Renal pelvis (tissue), 12 donors: Measurements from ENCODE around the gene HLA-F. TPM values are rescaled to one million over a fixed set of nuclear protein-coding genes. Genes with fewer than 3 reads are reported as not detected.

ENCODE experiments used
- DNase-seq: peaks from one replicate; pipeline ENCODE4 v3.0.0-alpha.2; 2013
- long read RNA-seq, 16 experiments: transcript quantifications; one replicate each; lab custom pipeline, GENCODE V29; 2026
- polyA plus RNA-seq, 3 donors: library from polyadenylated mRNA; unstranded; fragments of 120-200 nt; gene quantifications; one replicate each; pipeline ENCODE4 v1.2.1, GENCODE V29; 2013; ENCODE audit not compliant: insufficient read length in 3 of 3

Gene HLA-F
- polyA plus RNA-seq = 1 to 10 TPM; 4.2 to 6.3 (median 4.6) TPM
- long read RNA-seq, donor 1, partial matches to known transcripts = 0 of 1 reads
- long read RNA-seq, donor 1, other reads (novel, unspliced or antisense) = 0 of 1 reads
- long read RNA-seq, donor 2 = 0 reads
- long read RNA-seq, donor 3 = 0 reads
- long read RNA-seq, donor 4, partial matches to known transcripts = 0 of 1 reads
- long read RNA-seq, donor 4, other reads (novel, unspliced or antisense) = 0 of 1 reads
- long read RNA-seq, donor 5, partial matches to known transcripts = 0 of 2 reads
- long read RNA-seq, donor 5, other reads (novel, unspliced or antisense) = 0 of 2 reads
- long read RNA-seq, donor 6 = 0 reads
- long read RNA-seq, donor 7, partial matches to known transcripts = 0 of 2 reads
- long read RNA-seq, donor 7, other reads (novel, unspliced or antisense) = 0 of 2 reads
- long read RNA-seq, donor 8 = 0 reads
- long read RNA-seq, donor 9, partial matches to known transcripts = 0 of 1 reads
- long read RNA-seq, donor 9, other reads (novel, unspliced or antisense) = 0 of 1 reads
- long read RNA-seq, donor 10 = 0 reads
- long read RNA-seq, donor 11 = 0 reads
- long read RNA-seq, donor 12 = 0 reads
- long read RNA-seq, donor 13 = 0 reads
- long read RNA-seq, donor 14 = 0 reads
- long read RNA-seq, donor 15, partial matches to known transcripts = 0 of 1 reads
- long read RNA-seq, donor 15, other reads (novel, unspliced or antisense) = 0 of 1 reads
- long read RNA-seq, donor 16, partial matches to known transcripts = 0 of 1 reads
- long read RNA-seq, donor 16, other reads (novel, unspliced or antisense) = 0 of 1 reads

DNA sequence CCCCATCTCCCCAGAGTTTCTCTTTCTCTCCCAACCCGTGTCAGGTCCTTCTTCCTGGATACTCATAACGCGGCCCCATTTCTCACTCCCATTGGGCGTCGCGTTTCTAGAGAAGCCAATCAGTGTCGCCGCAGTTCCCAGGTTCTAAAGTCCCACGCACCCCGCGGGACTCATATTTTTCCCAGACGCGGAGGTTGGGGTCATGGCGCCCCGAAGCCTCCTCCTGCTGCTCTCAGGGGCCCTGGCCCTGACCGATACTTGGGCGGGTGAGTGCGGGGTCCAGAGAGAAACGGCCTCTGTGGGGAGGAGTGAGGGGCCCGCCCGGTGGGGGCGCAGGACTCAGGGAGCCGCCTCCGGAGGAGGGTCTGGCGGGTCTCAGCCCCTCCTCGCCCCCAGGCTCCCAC is at the start of gene HLA-F:
Gene HLA-F (plus strand): TSS at position 173 of the 404 bp plus-strand sequence. CDS start 30 bp downstream, at position 203.
- peak; percentile 70 for DNase-seq

DNA sequence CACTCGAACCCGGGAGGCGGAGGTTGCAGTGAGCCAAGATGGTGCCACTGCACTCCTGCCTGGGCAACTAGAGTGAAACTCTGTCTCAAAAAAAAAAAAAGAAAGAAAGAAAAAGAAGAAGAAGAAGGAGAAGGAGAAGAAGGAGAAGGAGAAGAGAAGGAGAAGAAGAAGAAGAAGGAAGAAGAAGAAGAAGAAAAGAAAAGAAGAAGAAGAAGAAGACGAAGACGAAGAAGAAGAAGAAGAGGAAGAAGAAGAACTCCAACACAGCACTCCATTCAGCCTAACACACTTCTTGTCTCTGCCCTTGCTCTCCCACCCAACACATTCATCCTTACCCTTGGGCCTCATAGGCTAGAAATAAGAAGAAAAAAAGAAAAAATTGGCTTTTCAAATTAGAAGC is 49.2 kb upstream of the HLA-F start:
- DNase-seq = no peak

DNA sequence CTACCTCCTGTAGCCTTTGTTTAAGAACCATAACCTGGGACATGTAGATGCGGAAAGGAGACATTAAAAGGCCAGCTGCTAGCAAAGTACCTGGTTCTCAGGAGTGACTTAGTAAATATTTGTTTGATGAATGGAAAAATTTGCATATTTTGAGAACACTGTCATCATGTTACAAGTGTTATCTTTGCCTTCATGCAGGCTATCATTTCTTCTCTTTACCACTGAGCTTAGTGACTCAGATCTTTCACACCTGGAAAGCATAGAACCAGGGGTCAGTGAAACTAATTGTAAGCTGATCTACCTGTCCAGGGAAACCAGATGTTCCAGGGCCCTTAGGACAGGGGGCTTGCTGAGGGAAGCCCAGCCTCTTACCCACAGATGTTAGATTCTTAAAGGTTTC is 47.7 kb upstream of the HLA-F start:
- no peak for DNase-seq

DNA sequence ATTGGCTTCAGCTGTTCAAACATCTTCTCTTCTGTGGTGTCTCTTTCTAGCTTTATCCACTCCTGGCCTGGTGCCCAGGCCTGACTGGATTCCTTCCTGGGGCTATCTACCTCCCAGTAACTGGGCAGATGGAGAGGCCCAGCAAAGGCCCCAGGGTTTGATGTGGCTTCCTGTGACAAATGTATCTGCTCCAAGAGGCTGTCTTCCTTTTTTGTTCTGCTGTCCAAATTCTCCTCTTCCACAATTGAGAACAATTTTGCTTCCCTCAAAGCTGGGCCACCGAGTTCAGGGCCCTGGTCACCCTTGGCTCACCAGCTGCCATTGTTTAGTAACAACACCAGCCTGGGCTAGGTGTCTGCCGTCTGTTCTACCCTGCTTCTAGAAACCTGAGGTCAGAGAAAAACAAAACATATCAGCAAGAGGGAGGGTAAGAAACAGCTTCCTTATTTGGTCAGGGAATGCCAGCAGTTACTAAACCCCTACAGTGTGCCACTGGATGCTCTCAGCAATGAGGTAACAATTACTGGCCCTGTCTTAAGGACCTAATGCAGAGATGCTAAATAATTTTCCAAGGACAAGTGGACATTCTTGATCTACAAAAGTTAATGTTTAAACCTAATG is 46.1 kb upstream of the HLA-F start:
- DNase-seq = no peak

DNA sequence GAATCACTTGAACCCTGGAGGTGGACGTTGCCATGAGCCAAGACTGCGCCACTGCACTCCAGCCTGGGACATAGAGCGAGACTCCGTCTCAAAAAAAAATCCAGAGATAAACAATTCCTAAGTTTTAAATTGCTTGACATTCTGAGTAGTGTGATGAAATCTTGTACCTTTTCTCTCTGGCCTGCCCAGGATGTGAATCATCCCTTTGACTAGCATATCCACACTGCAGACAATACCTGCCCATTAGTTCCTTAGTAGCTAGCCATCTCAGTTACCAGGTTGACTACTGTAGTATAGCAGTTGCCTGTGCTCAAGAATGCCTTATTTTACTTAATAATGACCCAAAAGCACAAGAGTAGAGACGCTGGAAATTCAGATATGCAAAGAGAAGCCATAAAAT is 45.1 kb upstream of the HLA-F start:
- DNase-seq = no peak

DNA sequence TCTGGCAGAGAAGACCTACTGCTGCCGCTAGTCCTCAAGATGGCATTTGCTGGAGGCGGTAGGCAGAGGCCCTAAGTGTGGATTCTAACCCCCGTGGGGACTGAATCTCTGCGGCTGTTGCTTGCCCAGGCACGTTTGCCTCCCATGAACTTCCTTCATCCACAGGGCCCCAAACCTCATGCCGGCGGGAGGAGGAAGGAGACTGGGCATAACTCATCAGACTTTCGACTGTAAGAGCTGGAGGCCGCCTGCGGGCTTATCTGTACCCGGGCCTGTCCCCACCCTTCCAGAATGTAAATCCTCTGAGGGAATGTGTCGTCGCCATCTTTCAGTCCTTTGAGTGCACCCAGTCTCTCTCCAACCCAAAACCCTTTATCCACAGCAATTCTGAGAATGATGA is 43.3 kb upstream of the HLA-F start:
- DNase-seq = no peak

DNA sequence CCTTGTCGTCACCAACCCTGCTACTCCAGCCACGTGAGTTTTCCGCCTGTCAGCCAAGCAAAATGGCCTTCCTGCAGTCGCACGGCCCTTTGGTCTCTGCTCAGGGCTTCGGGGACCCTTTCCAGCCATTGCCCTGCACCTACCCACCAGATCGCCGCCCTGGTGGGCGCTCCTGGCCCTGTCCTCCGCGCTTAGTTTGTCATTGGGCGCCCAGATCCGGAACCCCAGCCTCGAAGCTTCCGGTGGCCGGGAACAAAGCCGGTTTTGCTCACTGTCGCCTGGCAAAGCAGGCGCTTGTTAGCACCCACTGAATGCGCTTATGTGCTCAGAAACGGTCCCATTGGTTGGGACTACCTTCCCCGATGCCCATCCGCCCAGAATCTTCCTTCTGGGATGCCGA is 42.8 kb upstream of the HLA-F start:
- no peak for DNase-seq

DNA sequence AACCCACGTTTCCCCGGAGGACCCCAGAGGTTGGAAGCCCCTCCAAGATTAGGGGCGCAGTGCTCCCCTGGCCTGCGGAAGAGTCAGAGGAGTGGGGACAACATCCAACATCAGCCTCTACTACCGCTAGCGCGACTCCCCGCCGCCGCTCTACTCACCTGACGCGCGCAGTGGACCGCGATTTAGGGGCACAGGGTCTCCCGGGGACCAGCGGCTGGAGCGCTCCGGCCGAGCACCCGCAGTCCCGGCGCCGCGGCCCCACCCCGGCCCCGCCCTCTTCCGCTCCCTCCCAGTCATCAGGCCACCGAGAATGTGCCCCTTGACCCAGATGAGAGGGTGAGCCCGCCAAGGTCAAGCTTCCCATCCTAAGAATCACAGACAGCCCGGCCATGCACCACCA is 42.3 kb upstream of the HLA-F start, which contains the start of gene ZFP57:
Gene ZFP57 (minus strand): TSS at position 249 of the 400 bp plus-strand sequence. CDS start 4,149 bp downstream, outside the sequence.
- no peak for DNase-seq

DNA sequence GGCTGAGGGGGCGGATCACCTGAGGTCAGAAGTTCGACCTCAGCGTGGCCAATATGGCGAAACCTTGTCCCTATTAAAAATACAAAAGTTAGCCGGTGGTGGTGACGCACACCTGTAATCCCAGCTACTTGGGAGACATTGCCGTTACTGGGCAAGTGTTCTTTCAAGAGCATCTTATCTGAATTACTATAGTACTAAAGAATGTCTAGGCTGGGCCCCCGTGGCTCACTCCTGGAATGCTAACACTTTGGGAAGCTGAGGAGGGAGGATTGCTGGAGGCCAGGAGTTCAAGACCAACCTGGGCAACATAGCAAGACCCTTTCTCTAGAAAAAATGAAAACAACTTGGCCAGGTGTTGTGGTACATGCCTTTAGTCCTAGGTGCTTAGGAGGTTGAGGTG is 41.4 kb upstream of the HLA-F start:
- DNase-seq = no peak

DNA sequence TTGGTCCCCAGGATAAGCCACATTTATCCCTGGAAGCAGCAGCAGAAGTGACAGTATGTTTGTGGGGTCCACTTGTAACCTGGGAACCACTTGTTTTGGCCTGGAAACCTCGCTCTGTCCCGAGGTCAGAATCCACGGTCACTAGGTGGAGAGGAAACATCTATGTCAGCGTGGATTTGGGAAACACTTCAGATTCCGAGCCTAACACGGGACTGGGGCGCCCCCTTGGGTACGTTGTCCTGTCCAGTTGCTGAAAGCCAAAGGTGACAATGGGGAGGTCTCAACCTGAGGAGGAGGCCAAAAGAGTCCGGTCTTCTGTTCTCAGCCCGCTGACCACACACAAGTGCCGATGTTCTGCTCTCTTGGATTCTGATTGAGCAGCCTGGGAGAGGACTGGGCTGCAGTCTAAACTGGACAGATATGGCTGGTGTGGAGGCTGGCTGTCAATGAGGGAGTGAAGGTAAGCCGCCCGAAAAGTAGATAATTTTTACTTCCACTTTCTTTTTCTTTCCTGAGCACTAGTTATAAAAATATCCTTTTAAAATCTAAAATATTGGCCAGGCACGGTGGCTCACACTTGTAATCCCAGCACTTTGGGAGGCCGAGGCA is 37.4 kb upstream of the HLA-F start:
- no peak for DNase-seq

DNA sequence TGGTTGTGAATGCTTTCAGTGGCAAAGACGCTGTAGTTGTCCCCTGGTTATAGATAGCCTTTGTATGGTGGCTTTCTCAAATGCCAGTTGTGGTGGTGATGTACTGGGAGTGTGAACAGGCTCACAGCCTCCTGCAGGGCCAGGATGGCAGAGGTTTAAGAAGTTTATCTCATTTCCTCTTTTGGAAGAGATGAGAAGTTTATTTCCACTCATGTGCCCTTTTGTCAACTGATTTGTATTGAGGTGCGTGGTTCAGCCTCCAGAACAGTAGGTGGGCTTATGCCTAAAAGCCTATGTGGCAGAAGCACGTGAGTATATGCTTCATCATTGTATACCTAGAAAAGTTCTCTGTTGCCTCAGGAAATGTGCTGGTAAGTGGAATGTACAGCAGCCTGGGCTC is 28.6 kb upstream of the HLA-F start:
- DNase-seq = no peak

DNA sequence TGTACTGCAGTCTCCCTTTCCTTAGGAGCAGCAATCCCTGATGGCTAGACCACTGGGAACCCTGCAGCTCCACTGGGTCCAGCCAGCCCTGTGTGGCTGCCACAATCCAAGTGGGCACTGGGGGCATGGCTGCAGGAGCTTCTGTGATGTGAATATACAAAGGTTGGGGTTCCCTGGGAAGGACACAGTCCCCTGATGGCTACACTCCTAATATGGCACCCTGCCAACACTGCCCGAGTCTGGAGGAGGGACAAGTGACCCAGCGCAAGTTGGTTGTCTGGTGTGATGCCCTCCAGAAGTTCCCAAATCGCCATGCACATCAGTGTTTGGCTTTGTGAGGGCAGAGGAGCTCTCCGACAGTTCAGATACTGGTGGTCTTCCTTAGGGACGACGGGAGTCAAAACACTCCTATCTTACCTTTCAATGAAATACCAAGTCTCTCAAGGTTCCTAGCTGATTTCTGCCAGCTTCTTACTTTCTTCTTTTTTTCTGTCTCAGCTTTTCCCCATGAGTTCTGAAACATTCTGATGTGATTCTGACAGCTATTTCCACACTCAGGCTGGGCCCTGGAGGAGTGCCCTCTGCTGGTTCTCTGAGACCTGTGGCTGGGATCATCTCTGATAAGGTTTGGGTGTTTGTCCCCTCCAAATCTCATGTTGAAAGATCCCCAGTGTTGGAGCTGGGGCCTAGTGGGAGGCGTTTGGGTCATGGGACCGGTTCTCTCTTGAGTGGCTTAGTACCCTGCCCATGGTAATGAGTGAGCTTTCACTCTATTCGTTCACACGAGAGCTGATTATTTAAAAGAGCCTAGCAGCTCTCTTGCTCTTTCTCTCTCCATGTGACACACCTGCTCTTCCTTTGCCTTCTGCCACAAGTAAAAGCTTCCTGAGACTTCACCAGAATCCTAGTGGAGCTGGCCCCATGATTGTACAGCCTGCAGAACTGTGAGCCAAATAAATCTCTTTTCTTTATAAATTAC is 26.8 kb upstream of the HLA-F start:
- DNase-seq = no peak

DNA sequence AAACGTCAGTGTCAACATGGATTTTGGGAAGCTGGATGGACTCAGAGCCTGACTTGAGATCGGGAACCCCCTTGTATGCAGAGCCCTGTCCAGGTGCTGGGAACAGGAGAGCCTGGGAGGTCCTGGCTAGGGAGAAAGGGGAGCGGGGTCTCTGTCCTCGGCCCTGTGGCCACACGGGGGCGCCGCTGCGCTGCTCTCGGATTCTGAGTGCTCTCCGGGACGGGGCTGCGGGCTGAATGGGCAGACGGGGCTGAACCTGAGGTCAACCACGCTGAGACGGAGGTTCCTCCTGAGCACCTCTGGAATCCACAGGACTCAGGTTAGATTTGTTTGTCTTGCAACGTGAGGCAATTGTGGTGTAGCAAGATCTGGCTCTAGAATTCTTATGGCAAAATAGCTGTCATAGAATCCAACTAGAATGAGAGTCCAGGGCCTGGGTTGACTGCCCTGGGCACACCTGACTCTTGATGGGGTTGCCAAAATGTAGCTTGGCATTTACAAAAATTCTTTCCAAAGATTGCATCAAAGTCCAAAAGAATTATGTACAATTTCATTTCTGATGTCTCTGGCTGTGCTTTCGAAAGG is 20.6 kb upstream of the HLA-F start:
- DNase-seq = peak; percentile 40

DNA sequence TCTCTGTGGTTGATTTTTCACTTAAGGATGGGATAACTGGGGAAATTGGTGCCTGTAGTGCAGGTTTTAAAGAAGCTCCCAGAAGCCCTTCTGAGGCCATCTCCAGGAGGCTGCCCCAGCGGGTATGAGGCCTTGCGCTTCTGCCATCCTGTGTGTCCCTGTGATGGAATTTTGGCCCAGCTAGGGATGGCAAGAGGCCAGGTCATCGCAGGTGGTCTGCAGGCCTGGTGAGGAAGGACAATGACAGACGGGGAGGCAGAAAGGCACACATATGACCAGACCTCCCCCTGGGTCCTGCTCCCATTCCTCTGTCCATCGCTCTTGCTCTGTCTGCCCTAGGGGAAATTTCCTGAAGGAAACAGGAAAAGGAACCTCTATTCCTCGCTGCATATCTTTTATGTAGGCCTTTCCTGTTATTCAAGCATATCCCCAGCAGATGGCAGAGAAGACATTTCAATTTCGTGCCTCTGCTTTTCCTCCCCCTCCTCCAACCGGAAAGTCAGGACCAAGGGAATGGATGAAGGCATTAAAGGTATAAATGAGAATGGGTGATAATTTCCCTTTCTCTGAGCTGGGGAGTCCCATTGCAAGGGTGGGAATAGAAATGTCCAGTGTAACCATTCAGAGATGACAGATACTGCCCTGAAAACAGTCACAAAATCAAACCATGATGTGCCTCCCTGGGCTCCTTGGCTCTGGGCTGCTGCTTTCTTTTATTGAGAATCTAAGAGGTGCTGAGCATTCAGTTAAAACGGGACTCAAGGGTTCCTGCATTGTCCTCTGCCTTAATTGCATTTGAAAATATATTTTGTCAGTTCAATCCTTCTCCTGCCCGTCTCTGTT is 17.6 kb upstream of the HLA-F start:
- DNase-seq = no peak

DNA sequence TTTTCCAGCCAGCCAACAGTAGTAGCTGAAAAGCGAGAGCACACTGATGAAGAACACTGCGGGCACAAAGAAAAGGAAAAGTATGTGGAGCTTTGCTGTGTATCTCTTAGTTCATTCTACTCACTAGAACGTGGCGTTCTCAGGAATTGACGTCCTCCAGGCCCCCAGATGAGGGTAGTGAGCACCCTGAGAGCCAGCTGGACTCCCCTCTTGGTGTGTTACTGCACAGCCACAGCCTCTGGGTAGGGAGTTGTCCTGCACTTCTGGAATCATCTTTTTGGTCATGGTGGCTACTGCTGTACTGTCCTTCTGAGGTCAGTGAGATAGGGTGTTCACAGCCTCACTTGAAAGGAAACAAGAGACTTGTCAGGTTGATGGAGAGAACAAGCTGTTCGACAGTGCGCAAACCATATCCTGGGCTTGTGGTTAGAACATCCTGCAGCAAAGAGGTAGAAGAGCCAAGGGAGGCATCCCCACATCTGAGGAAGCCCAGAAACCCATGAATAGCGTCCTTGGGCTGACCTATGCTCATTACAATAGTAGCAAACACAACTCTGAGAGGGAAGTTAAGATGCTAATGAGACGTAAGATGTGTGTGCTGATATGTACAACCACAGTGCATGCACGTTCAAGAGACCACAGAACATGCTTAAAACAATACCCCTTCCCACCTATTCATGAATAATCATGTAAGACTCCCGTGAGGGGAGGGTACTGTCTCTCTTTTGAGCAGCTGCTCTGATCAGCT is 14.6 kb upstream of the HLA-F start:
- DNase-seq = no peak

DNA sequence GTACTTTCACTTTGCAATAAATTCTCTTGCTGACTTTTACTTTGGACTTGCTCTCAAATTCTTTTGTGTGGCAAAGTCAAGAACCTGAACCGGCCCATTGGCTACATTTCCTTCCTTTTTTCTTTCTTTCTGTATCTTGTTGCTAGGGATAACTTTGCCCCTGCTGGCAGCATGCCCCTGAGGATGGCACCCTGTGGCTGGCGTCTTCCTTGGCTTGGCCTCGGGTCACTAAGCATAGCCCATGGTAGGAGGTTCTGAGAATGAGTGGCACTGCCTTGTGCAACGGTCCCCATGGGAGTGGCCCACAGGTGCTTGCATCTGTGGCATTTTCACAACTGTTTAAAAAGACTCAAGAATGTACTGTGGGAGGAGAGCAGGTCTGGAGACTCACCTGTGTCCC is 14.0 kb upstream of the HLA-F start:
- DNase-seq = no peak

DNA sequence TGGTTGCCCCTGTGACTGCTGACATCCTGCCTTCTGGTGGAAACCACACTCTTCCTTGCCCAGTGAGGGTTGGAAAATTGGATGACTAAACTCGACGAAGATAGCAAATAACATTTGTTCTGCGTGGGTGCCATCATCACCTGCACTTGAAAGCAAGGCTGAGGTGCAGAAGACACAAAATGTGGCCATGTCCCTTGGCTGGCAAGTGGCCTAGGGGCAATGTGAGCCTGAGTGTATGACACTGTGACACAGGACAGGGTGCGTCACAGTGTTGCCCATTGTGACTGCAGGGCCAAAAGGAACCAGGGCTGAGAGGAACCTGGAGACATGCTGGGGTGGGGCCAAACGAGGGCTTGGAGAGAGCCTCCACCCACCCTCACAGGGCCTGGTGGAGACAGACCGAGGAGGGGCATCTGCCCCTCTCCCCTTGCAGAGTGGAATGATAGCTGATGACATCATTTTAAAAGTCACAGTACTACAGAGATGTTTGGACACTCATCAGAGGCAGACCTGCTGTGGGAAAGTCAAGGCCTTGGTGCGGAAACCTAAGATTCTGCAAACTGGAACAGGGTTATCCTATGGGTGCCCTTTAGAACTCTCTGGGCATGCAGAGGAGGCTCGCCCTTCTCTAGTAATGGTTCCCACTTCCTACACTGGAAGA is 12.8 kb upstream of the HLA-F start:
- no peak for DNase-seq

DNA sequence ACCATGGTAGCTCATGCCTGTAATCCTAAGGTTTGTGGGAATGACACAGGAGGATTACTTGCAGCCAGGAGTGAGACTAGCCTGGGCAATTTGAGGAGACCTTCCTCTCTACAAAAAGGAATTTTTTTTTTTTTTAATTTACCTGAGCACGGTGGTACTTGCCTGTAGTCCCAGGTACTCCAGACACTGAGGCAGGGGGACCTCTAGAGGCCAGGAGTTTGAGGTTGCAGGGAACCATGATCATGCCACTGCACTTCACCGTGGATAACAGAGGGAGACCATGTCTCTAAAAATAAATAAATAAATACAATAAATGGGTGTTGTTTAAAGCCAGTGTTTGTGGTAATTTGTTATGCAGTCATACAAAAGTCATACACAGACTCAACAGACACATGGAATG is 2.4 kb upstream of the HLA-F start:
- DNase-seq = no peak
